Cardiac muscle cell (in vitro differentiated cells and primary cell): ENCODE results near the gene ITSN1. TPM values are rescaled to one million over a fixed set of nuclear protein-coding genes. Genes with fewer than 3 reads are reported as not detected.

Source experiments
- DNase-seq, 2 donors: peaks; one replicate each; pipeline versions ENCODE4 v3.0.0 to v3.0.0-alpha.2; 2010 to 2017; ENCODE audit warnings: low read depth in 1 of 2, low spot score in 1 of 2
- H3K27ac ChIP-seq: fragments of 200-600 bp; sonication (generic); 2 replicates; pipeline ENCODE4 v1.5.1; 2016
- H3K27me3 ChIP-seq: fragments of 200-600 bp; sonication (generic); 2 replicates; pipeline ENCODE4 v1.6.0; 2016; ENCODE audit warnings: control low read depth
- H3K36me3 ChIP-seq: fragments of 200-600 bp; sonication (generic); 2 replicates; pipeline ENCODE4 v1.5.1; 2016; ENCODE audit warnings: control low read depth
- H3K4me1 ChIP-seq: fragments of 200-600 bp; sonication (generic); 2 replicates; pipeline ENCODE4 v1.8.1; 2017; ENCODE audit warnings: low read depth, mild to moderate bottlenecking, mixed run types
- H3K4me3 ChIP-seq: fragments of 200-600 bp; sonication (generic); 2 replicates; pipeline ENCODE4 v1.5.1; 2016; ENCODE audit warnings: mild to moderate bottlenecking
- H3K9me3 ChIP-seq: fragments of 200-600 bp; sonication (generic); 2 replicates; pipeline ENCODE4 v1.5.1; 2017; ENCODE audit warnings: low read depth, mild to moderate bottlenecking, control low read depth
- CTCF ChIP-seq: IDR thresholded peaks from 2 replicates; pipeline ENCODE4 v1.5.1; 2012; ENCODE audit warnings: low read depth, mild to moderate bottlenecking, low read length
- polyA plus RNA-seq: library from polyadenylated mRNA; unstranded; fragments of >200 nt; fragmentation: Nextera tagmentation; extraction: Ambion mirVana; gene quantifications from 2 replicates; pipeline ENCODE4 v1.2.1, GENCODE V29; 2016
- total RNA-seq: library from RNA; depleted of rRNA; stranded (reverse); fragments of >200 nt; gene quantifications from 2 replicates; pipeline ENCODE4 v1.2.3, GENCODE V29; 2016

ITSN1 gene
- total and polyA plus RNA-seq, 2 experiments from 2014 or later = 92.4 to 125 TPM

GRCh38 chr21:33642896-33643657 lies 776 bp downstream of the ITSN1 start:
- no peaks in the 10 kb centered on the region for H3K36me3 ChIP-seq
- peak; percentile 35 to 59 for DNase-seq
- H3K9me3 ChIP-seq = no peaks in the 10 kb centered on the region
- no peak for TF ChIP-seq CTCF
- peak overlapping the region; percentile 85 for H3K27ac ChIP-seq
- peak overlapping the region; percentile 66 for H3K4me3 ChIP-seq
- H3K27me3 ChIP-seq = no peaks in the 10 kb centered on the region
- H3K4me1 ChIP-seq = peaks cover 18% of the 10 kb centered on the region

GRCh38 chr21:33643658-33644311 lies 1.5 kb downstream of the ITSN1 start:
- Histone ChIP-seq H3K4me1 (peaks cover 18% of the 10 kb centered on the region), H3K27me3 (no peaks in the 10 kb centered on the region), H3K4me3 (peak overlapping the region; percentile 66), H3K36me3 (no peaks in the 10 kb centered on the region), H3K27ac (peak overlapping the region; percentile 85), H3K9me3 (no peaks in the 10 kb centered on the region)
- TF ChIP-seq CTCF = no peak
- peak; percentile 34 to 39 for DNase-seq

GRCh38 chr21:33644383-33645074 lies 2.2 kb downstream of the ITSN1 start:
- Histone ChIP-seq H3K27me3 (no peaks in the 10 kb centered on the region), H3K4me3 (peak overlapping the region; percentile 66), H3K27ac (peak overlapping the region; percentile 85), H3K9me3 (no peaks in the 10 kb centered on the region), H3K36me3 (no peaks in the 10 kb centered on the region), H3K4me1 (peaks cover 18% of the 10 kb centered on the region)
- no peak for TF ChIP-seq CTCF
- peak in 1 of 2 donors; percentile 90 for DNase-seq

- no peaks in the 10 kb centered on the region for H3K9me3 ChIP-seq
- TF ChIP-seq CTCF = no peak
- H3K4me3 ChIP-seq = no peak overlapping the region
- no peaks in the 10 kb centered on the region for H3K27me3 ChIP-seq
- H3K36me3 ChIP-seq = no peaks in the 10 kb centered on the region
- DNase-seq = no peak
- peaks cover 15% of the 10 kb centered on the region for H3K4me1 ChIP-seq
- peak overlapping the region; percentile 85 for H3K27ac ChIP-seq
Observed at GRCh38 chr21:33645730-33646129, 3.4 kb downstream of the ITSN1 start.

GRCh38 chr21:33647587-33647986 lies 5.3 kb downstream of the ITSN1 start:
- TF ChIP-seq CTCF = no peak

More at GRCh38 chr21:33647587-33647986, 5.3 kb downstream of the ITSN1 start:
- Histone ChIP-seq H3K4me3 (no peak overlapping the region), H3K4me1 (peaks cover 33% of the 10 kb centered on the region), H3K9me3 (no peaks in the 10 kb centered on the region), H3K36me3 (no peaks in the 10 kb centered on the region), H3K27me3 (no peaks in the 10 kb centered on the region), H3K27ac (no peak overlapping the region)
- no peak for DNase-seq
